Upper lobe of right lung (tissue), 1 donor: ENCODE measurements around the gene PTPRF. TPM values are rescaled to one million over a fixed set of nuclear protein-coding genes. Genes with fewer than 3 reads are reported as not detected.

Experiments
- ATAC-seq: fragments of 200-7000 bp; cut with Tn5 transposase; one replicate; pipeline ENCODE4 v1.9.1; 2020; ENCODE audit warnings: mild to moderate bottlenecking, moderate library complexity
- DNase-seq: peaks from one replicate; pipeline ENCODE4 v3.0.0-alpha.2; 2020
- H3K27ac ChIP-seq: fragments of 200-600 bp; one replicate; pipeline ENCODE4 v1.8.0; 2022
- H3K27me3 ChIP-seq: fragments of 200-600 bp; one replicate; pipeline ENCODE4 v1.8.0; 2022; ENCODE audit warnings: mild to moderate bottlenecking
- H3K36me3 ChIP-seq: fragments of 200-600 bp; one replicate; pipeline ENCODE4 v1.8.0; 2022
- H3K4me1 ChIP-seq: fragments of 200-600 bp; one replicate; pipeline ENCODE4 v1.8.0; 2022
- H3K4me3 ChIP-seq: fragments of 200-600 bp; one replicate; pipeline ENCODE4 v1.8.0; 2022; ENCODE audit warnings: mild to moderate bottlenecking
- H3K9me3 ChIP-seq: fragments of 200-600 bp; one replicate; pipeline ENCODE4 v1.8.0; 2022
- intact Hi-C: fragments of 100-400 bp; cut with DNase I; formaldehyde crosslinking; loops from one replicate; pipeline ENCODE4 v1.11.0; 2022
- total RNA-seq: library from RNA; stranded (reverse); fragmentation: NEBNext Ultra II Directional; extraction: Animal tissue kit (Norgen Biotek cat#: 25700); gene quantifications from one replicate; pipeline ENCODE4 v1.2.1, GENCODE V29; 2021
- TF ChIP-seq, protein P1 (sequence below): fragments of 200-600 bp; IDR thresholded peaks from one replicate; pipeline ENCODE4 v1.8.0; 2022; ENCODE audit warnings: antibody characterized with exemption
- donor health status: DM: no; HTN: yes; CAD: no; lungs with severe emphysema.

PTPRF gene
- total RNA-seq, 1 donor from 2014 or later: 199 TPM

DNA sequence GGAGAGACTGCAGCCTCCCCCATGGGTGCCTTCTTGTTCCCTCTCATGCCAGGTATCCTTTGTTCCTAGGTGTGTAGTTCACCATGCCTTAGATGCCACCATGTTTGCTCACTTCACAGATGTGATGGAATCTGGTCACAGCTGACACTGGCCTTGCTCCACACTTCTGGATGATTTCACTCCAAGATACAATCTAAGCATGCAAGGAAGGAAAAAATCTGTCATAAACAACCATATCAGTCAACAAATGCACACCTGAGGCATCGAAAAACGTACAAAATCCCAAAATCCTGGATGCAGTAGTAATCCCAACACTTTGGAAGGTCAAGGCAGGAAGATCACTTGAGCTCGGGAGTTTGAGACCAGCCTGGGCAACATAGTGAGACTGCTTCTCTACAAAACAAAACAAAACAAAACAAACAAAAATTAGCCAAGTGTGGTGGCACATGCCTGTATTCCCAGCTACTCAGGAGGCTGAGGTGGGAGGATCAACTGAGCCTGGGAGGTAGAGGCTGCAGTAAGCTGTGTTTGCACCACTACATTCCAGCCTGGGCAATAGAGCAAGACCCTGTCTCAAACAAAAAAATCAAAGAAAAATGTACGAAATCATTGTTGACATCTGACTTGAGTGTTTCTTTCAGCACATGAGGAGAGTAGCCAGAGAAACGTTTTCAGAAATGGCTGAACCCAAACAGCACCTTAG, 17.1 kb upstream of the PTPRF start:
- intact Hi-C loops: no loop called here
- no peak for DNase-seq
- TF ChIP-seq, protein P1, sequence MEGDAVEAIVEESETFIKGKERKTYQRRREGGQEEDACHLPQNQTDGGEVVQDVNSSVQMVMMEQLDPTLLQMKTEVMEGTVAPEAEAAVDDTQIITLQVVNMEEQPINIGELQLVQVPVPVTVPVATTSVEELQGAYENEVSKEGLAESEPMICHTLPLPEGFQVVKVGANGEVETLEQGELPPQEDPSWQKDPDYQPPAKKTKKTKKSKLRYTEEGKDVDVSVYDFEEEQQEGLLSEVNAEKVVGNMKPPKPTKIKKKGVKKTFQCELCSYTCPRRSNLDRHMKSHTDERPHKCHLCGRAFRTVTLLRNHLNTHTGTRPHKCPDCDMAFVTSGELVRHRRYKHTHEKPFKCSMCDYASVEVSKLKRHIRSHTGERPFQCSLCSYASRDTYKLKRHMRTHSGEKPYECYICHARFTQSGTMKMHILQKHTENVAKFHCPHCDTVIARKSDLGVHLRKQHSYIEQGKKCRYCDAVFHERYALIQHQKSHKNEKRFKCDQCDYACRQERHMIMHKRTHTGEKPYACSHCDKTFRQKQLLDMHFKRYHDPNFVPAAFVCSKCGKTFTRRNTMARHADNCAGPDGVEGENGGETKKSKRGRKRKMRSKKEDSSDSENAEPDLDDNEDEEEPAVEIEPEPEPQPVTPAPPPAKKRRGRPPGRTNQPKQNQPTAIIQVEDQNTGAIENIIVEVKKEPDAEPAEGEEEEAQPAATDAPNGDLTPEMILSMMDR: no peak
- Histone ChIP-seq H3K36me3 (no peaks in the 10 kb centered on the region), H3K27me3 (no peaks in the 10 kb centered on the region), H3K4me1 (no peaks in the 10 kb centered on the region), H3K9me3 (no peaks in the 10 kb centered on the region), H3K27ac (no peak overlapping the region), H3K4me3 (no peak overlapping the region)
- ATAC-seq: no peak

DNA sequence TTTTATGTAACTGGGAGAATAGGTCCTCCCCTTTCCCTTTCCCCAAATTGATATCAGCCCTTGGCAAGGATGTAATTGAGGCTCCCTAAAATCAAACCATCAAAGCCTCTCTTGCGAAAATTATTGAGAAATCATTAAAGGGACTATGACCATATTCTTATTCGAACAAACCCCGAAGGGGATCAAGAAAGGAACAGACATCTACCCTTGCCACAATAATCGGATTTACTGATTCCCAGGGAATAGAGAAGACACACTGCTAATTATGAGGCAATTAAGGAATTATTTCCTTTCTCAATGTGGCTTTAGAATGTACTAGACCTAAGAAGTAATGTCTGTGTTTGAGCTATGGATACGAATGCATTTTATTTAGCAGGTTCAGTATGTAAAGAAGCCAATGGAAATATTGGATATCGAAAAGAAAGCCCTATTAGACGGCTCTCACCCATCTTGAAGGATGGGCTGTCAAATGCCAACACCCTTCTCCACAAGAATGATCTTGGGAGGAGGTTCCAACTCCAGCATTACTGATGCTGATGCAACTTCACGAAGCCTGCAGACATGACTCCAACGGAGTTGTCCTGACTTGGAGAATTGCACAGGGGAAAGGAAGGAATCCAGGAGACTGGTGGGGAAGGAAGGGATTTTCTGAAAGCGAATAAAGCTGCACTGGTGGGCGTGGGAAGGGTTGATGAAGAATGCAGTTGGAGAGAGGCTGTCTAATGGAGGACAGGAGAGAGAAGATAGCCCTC, 11.6 kb upstream of the PTPRF start:
- Histone ChIP-seq H3K4me1 (no peaks in the 10 kb centered on the region), H3K27ac (no peak overlapping the region), H3K36me3 (no peaks in the 10 kb centered on the region), H3K27me3 (no peaks in the 10 kb centered on the region), H3K4me3 (no peak overlapping the region), H3K9me3 (no peaks in the 10 kb centered on the region)
- DNase-seq: no peak
- TF ChIP-seq, protein P1: no peak
- intact Hi-C loops: no loop called here
- no peak for ATAC-seq

DNA sequence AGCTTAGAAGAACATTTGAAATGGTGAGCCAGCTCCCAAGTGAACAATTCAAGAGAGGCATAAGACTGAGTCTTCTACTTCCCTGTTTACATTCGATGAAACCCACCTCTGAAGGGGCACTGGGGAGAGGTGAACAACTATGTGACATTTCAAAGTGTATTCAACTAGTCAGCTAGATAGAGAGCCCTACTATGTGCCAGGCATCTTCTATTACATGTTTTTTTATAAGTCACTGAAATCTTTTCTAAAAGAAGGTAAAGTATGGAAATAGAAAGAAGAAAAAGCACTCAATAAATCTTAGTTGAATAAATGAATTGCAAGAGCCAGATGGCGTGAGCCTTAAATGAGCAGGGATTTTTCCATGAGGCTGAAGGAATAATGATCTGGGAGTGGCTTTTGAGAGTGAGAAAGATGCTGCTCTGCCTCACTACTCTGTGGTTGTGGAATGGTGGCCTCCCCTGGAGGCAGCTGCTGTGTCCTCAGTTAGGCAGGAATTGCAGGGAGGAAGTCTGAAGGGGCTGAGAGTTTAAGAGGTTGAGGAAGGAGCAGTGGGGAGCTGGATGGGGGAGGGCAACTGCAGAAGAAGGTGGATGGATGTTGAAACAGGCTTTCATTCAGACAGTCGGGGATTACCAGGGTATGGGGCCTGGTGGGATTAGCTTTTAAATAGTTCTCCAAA, 10.4 kb upstream of the PTPRF start:
- TF ChIP-seq, protein P1: no peak
- intact Hi-C loops: no loop called here
- Histone ChIP-seq H3K27me3 (no peaks in the 10 kb centered on the region), H3K4me3 (no peak overlapping the region), H3K4me1 (no peaks in the 10 kb centered on the region), H3K9me3 (no peaks in the 10 kb centered on the region), H3K27ac (no peak overlapping the region), H3K36me3 (no peaks in the 10 kb centered on the region)
- DNase-seq (no peak), ATAC-seq (no peak)

GRCh38 chr1:43521078-43521477, 9.6 kb upstream of the PTPRF start:
- no peaks in the 10 kb centered on the region for H3K27me3 ChIP-seq
- no peak for ATAC-seq
- no peaks in the 10 kb centered on the region for H3K4me1 ChIP-seq
- no peaks in the 10 kb centered on the region for H3K9me3 ChIP-seq
- TF ChIP-seq, protein P1: no peak
- intact Hi-C loops: no loop called here
- H3K27ac ChIP-seq: no peak overlapping the region
- peak; percentile 41 for DNase-seq
- H3K36me3 ChIP-seq: no peaks in the 10 kb centered on the region
- H3K4me3 ChIP-seq: no peak overlapping the region

- DNase-seq: peak; percentile 7
- no peak for ATAC-seq
- intact Hi-C loops: no loop called here
- Histone ChIP-seq H3K27ac (no peak overlapping the region), H3K36me3 (no peaks in the 10 kb centered on the region), H3K4me1 (no peaks in the 10 kb centered on the region), H3K4me3 (no peak overlapping the region), H3K27me3 (no peaks in the 10 kb centered on the region), H3K9me3 (no peaks in the 10 kb centered on the region)
- TF ChIP-seq, protein P1: no peak
Measured at GRCh38 chr1:43521756-43522155, 8.9 kb upstream of the PTPRF start.
